Measurements from ENCODE around the gene RGL3.

RGL3 gene

DNA sequence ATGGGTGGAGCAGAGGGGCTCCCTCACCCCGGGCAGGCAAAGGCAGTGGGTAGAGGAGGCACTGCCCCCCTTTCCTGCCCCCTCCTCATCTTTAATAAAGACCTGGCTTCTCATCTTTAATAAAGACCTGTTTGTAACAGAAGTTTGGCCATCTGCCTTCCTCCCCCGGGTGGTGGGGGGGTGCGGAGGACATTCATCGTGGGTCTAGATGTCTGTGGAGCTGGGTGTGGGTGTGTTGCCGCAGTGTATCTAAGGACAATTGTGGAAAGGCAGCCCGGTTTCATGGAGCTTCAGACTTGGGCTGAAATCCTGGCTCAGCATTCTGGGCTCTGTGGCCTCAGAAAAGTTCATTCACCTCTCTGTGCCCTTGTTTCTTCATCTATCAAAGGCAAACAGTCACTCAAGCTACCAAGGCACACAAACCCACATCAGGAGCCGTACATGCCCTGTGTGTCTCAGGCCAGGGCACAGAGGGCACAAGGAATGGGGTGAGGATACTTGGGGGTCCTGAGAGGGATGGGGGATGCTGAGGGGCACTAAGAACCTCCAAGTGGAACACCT lies 53.5 kb downstream of the RGL3 start:
- Histone ChIP-seq H3K36me3 (ENCODE audit: control insufficient read depth, insufficient read depth, low read length) (peaks cover 12% of the 10 kb centered on the region), H3K27me3 (ENCODE audit: control insufficient read depth, insufficient read depth, low read length) (peaks cover 5% of the 10 kb centered on the region), H3K9ac (ENCODE audit: low read depth, low read length) (no peak overlapping the region), H3K27ac (ENCODE audit: low read depth, low read length) (no peak overlapping the region), H3K9me3 (ENCODE audit: control insufficient read depth, insufficient read depth, low read length) (no peaks in the 10 kb centered on the region), H3K4me3 (ENCODE audit: low read depth, low read length) (no peak overlapping the region), H3K4me1 (ENCODE audit: control insufficient read depth, insufficient read depth, low read length) (peaks cover 8% of the 10 kb centered on the region; the same call in 1 of the 2 replicates)

DNA sequence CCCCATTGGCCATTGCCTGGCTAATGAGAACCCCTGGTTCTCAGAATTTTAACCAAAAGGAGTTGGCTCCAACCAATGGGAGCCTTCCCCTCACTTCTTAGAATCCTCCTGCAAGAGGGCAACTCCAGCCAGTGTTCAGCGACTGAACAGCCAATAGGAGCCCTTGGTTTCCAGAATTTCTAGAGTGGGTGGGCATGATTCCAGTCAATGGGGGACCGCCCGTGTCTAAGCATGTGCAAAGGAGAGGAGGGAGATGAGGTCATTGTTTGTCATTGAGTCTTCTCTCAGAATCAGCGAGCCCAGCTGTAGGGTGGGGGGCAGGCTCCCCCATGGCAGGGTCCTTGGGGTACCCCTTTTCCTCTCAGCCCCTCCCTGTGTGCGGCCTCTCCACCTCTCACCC lies 54.2 kb downstream of the RGL3 start:
- Histone ChIP-seq H3K9me3 (ENCODE audit: control insufficient read depth, insufficient read depth, low read length) (no peaks in the 10 kb centered on the region), H3K27ac (ENCODE audit: low read depth, low read length) (no peak overlapping the region), H3K27me3 (ENCODE audit: control insufficient read depth, insufficient read depth, low read length) (peaks cover 9% of the 10 kb centered on the region), H3K36me3 (ENCODE audit: control insufficient read depth, insufficient read depth, low read length) (peaks cover 12% of the 10 kb centered on the region), H3K4me3 (ENCODE audit: low read depth, low read length) (no peak overlapping the region), H3K4me1 (ENCODE audit: control insufficient read depth, insufficient read depth, low read length) (peaks cover 10% of the 10 kb centered on the region; the same call in 1 of the 2 replicates), H3K9ac (ENCODE audit: low read depth, low read length) (no peak overlapping the region)

DNA sequence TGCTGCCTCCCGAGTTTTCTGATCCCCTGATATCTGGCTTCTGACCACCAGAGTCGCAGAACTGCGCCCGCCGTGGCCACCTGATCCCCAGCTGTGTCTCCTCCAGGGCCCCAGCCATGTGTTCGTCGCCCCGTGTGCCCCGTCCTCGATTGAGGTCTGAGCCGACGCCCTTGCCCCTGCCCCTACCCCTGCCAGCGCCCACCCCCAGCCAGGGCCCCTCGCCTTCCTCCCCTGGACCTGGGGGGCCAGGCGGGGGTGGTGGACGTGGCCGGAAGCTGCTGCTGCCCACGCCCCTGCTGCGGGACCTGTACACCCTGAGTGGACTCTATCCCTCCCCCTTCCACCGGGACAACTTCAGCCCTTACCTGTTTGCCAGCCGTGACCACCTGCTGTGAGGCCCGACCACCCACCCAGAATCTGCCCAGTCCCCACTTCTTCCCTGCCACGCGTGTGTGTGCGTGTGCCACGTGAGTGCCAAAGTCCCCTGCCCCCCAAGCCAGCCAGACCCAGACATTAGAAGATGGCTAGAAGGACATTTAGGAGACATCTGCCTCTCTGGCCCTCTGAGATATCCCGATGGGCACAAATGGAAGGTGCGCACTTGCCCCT lies 54.7 kb downstream of the RGL3 start:
- no peak overlapping the region for H3K4me3 ChIP-seq (ENCODE audit: low read depth, low read length)
- peaks cover 12% of the 10 kb centered on the region for H3K36me3 ChIP-seq (ENCODE audit: control insufficient read depth, insufficient read depth, low read length)
- no peak overlapping the region for H3K9ac ChIP-seq (ENCODE audit: low read depth, low read length)
- no peak overlapping the region for H3K27ac ChIP-seq (ENCODE audit: low read depth, low read length)
- H3K4me1 ChIP-seq (ENCODE audit: control insufficient read depth, insufficient read depth, low read length) = peaks cover 10% of the 10 kb centered on the region; the same call in 1 of the 2 replicates
- peaks cover 9% of the 10 kb centered on the region for H3K27me3 ChIP-seq (ENCODE audit: control insufficient read depth, insufficient read depth, low read length)
- H3K9me3 ChIP-seq (ENCODE audit: control insufficient read depth, insufficient read depth, low read length) = no peaks in the 10 kb centered on the region

DNA sequence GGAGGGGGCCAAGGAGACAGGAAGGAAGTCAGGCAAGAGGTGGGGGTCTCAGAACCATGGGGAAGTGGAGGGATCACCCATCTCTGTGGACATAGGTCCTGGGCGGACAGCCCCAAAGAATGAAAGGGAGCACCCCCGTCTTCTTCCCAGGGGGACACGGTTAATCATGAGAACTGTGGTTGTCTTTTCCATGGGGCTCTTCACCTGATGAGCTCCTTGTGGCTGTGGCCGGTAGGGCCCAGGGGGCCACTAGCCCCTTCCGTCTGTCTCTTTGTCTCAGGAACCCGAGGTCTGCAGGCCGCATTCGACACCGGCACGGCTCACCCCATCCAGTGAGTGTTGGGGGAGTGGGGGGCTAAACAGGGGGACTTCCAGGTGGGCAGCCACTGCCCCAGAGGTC lies 55.2 kb downstream of the RGL3 start:
- Histone ChIP-seq H3K27ac (ENCODE audit: low read depth, low read length) (no peak overlapping the region), H3K4me3 (ENCODE audit: low read depth, low read length) (no peak overlapping the region), H3K27me3 (ENCODE audit: control insufficient read depth, insufficient read depth, low read length) (peaks cover 9% of the 10 kb centered on the region), H3K9ac (ENCODE audit: low read depth, low read length) (no peak overlapping the region), H3K9me3 (ENCODE audit: control insufficient read depth, insufficient read depth, low read length) (no peaks in the 10 kb centered on the region), H3K36me3 (ENCODE audit: control insufficient read depth, insufficient read depth, low read length) (peaks cover 8% of the 10 kb centered on the region), H3K4me1 (ENCODE audit: control insufficient read depth, insufficient read depth, low read length) (peaks cover 10% of the 10 kb centered on the region; the same call in 1 of the 2 replicates)

DNA sequence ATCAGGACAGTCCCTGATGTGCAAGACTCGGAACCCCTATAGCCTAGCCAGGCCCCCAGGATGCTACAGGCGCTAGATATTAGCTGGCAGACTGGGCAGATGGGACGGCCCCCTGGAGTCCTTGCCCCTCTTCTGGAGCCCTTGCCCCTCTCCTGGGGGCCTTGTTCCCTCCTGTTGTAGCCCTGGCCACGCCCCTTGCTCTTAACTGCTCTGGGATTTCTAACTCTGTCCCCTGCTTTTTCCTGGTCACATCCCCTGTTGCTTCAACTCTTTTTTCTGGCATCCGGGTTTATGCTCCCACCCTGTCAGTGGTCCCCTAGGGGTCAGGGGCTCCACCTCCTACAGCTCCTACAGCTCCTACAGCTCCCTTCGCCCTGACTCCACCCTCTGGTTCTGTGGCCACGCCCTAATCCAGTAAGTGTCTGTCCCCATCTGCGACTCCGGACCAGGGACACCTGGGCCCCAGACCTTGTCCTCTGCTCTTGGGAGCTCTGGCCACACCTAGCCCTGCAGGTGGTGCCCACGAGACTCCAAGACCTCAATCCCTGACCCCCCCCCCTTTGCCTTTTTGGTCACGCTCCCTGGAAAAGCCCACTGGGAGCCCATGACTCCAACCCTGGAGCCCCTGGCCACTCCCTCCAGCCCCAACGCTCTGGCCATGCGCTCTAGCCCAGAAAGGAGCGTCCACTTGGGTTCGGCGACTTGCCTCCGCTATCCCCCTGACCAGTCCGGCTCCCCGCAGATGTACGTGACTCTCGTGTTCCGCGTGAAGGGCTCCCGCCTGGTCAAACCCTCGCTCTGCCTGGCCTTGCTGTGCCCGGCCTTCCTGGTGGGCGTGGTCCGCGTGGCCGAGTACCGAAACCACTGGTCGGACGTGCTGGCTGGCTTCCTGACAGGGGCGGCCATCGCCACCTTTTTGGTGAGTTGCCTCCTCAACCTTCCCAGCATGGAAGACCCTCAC lies 57.1 kb downstream of the RGL3 start:
- Histone ChIP-seq H3K4me1 (ENCODE audit: control insufficient read depth, insufficient read depth, low read length) (peaks cover 10% of the 10 kb centered on the region; the same call in 1 of the 2 replicates), H3K9me3 (ENCODE audit: control insufficient read depth, insufficient read depth, low read length) (no peaks in the 10 kb centered on the region), H3K36me3 (ENCODE audit: control insufficient read depth, insufficient read depth, low read length) (no peaks in the 10 kb centered on the region), H3K27me3 (ENCODE audit: control insufficient read depth, insufficient read depth, low read length) (peaks cover 11% of the 10 kb centered on the region), H3K9ac (ENCODE audit: low read depth, low read length) (no peak overlapping the region), H3K27ac (ENCODE audit: low read depth, low read length) (no peak overlapping the region), H3K4me3 (ENCODE audit: low read depth, low read length) (peak overlapping the region; percentile 62)

- Histone ChIP-seq H3K27me3 (ENCODE audit: control insufficient read depth, insufficient read depth, low read length) (peaks cover 19% of the 10 kb centered on the region), H3K9ac (ENCODE audit: low read depth, low read length) (peak overlapping the region; percentile 29; the same call in 1 of the 2 replicates), H3K4me1 (ENCODE audit: control insufficient read depth, insufficient read depth, low read length) (peaks cover 10% of the 10 kb centered on the region; the same call in 1 of the 2 replicates), H3K4me3 (ENCODE audit: low read depth, low read length) (peak overlapping the region; percentile 62), H3K36me3 (ENCODE audit: control insufficient read depth, insufficient read depth, low read length) (no peaks in the 10 kb centered on the region), H3K27ac (ENCODE audit: low read depth, low read length) (no peak overlapping the region), H3K9me3 (ENCODE audit: control insufficient read depth, insufficient read depth, low read length) (no peaks in the 10 kb centered on the region)
Measured at GRCh38 chr19:11361037-11361770, 57.9 kb downstream of the RGL3 start.

- Histone ChIP-seq H3K36me3 (ENCODE audit: control insufficient read depth, insufficient read depth, low read length) (no peaks in the 10 kb centered on the region), H3K9me3 (ENCODE audit: control insufficient read depth, insufficient read depth, low read length) (no peaks in the 10 kb centered on the region), H3K27ac (ENCODE audit: low read depth, low read length) (no peak overlapping the region), H3K9ac (ENCODE audit: low read depth, low read length) (no peak overlapping the region), H3K27me3 (ENCODE audit: control insufficient read depth, insufficient read depth, low read length) (peaks cover 25% of the 10 kb centered on the region), H3K4me3 (ENCODE audit: low read depth, low read length) (no peak overlapping the region), H3K4me1 (ENCODE audit: control insufficient read depth, insufficient read depth, low read length) (peaks cover 12% of the 10 kb centered on the region; the same call in 1 of the 2 replicates)
Measured at GRCh38 chr19:11359421-11359820, 59.7 kb downstream of the RGL3 start.

- Histone ChIP-seq H3K4me3 (ENCODE audit: low read depth, low read length) (no peak overlapping the region), H3K9ac (ENCODE audit: low read depth, low read length) (no peak overlapping the region), H3K4me1 (ENCODE audit: control insufficient read depth, insufficient read depth, low read length) (peaks cover 9% of the 10 kb centered on the region; the same call in 1 of the 2 replicates), H3K9me3 (ENCODE audit: control insufficient read depth, insufficient read depth, low read length) (no peaks in the 10 kb centered on the region), H3K27ac (ENCODE audit: low read depth, low read length) (no peak overlapping the region), H3K27me3 (ENCODE audit: control insufficient read depth, insufficient read depth, low read length) (peaks cover 25% of the 10 kb centered on the region), H3K36me3 (ENCODE audit: control insufficient read depth, insufficient read depth, low read length) (no peaks in the 10 kb centered on the region)
Measured at GRCh38 chr19:11356676-11357550, 62.2 kb downstream of the RGL3 start.

GRCh38 chr19:11356074-11356397 lies 63.1 kb downstream of the RGL3 start:
- Histone ChIP-seq H3K9ac (ENCODE audit: low read depth, low read length) (no peak overlapping the region), H3K4me3 (ENCODE audit: low read depth, low read length) (peak overlapping the region; percentile 58; the same call in 1 of the 2 replicates), H3K4me1 (ENCODE audit: control insufficient read depth, insufficient read depth, low read length) (peaks cover 8% of the 10 kb centered on the region; the same call in 1 of the 2 replicates), H3K27ac (ENCODE audit: low read depth, low read length) (no peak overlapping the region), H3K27me3 (ENCODE audit: control insufficient read depth, insufficient read depth, low read length) (peaks cover 24% of the 10 kb centered on the region), H3K9me3 (ENCODE audit: control insufficient read depth, insufficient read depth, low read length) (no peaks in the 10 kb centered on the region), H3K36me3 (ENCODE audit: control insufficient read depth, insufficient read depth, low read length) (no peaks in the 10 kb centered on the region)
